Measurements from ENCODE around the gene CDO1. TPM values are rescaled to one million over a fixed set of nuclear protein-coding genes. Genes with fewer than 3 reads are reported as not detected.
A peak's percentile ranks its signal among the peaks of the same experiment; 100 is the strongest.
"Not testable (repeated sequence)": the region's sequence is repeated elsewhere in the genome, so short reads cannot be mapped to it uniquely, and the experiment has no call there.

CDO1 gene
- polyA plus RNA-seq, 4 donors: 19.2 to 26.7 (median 24.5) TPM

GRCh38 chr5:115831163-115831768 is 14.8 kb upstream of the CDO1 start:
- no peak for DNase-seq (ENCODE audit: low read depth in 4 of 4, low spot score in 2 of 4)

DNA sequence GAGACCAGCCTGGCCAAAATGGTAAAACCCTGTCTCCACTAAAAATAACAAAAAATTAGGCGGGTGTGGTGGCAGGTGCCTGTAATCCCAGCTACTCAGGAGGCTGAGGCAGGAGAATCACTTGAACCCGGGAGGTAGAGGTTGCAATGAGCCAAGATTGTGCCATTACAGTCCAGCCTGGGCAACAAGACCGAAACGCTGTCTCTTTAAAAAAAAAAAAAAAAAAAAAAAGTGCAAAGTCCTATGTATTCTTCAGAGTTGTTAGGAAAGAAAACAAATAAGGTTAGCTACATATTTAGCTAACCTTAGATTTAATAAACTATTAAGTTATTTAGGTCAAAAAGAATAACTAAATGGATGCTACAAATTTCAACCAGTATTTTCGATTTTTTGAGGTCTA is 13.5 kb upstream of the CDO1 start:
- DNase-seq (ENCODE audit: low read depth in 4 of 4, low spot score in 2 of 4): no peak

GRCh38 chr5:115825948-115826347 is 9.5 kb upstream of the CDO1 start:
- DNase-seq (ENCODE audit: low read depth in 4 of 4, low spot score in 2 of 4): no peak

DNA sequence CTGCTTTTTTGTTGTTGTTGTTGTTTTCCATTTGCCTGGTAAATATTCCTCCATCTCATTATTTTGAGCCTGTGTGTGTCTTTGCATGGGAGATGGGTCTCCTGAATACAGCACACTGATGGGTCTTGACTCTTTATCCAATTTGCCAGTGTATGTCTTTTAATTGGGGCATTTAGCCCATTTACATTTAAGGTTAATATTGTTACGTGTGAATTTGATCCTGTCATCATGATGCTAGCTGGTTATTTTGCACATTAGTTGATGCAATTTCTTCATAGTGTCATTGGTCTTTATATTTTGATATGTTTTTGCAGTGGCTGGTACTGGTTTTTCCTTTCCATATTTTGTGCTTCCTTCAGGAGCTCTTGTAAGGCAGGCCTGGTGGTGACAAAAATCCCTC is 8.5 kb upstream of the CDO1 start:
- DNase-seq (ENCODE audit: low read depth in 4 of 4, low spot score in 2 of 4): not testable (repeated sequence)

DNA sequence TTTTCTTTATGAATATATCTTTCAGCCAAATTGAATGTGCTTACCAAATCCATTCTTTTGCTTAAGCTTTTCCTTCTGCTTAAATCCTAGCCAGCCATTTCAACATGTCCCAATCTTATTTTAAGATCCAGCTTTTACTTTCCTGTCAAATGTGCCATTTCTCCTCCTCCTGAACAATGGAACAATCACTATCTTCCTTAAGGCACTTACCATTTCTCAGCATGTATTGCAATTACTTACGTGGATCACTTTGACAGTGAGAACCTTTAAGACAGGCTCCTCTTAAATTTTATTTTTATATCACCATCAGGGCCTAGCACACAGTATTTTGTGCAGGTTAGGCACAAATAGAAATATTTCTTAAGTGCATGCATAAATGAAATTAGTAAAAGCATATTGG is 4.4 kb upstream of the CDO1 start:
- no peak for DNase-seq (ENCODE audit: low read depth in 4 of 4, low spot score in 2 of 4)

- DNase-seq (ENCODE audit: low read depth in 4 of 4, low spot score in 2 of 4): no peak
These were observed 2.4 kb upstream of the CDO1 start for GRCh38 chr5:115818821-115819220.

GRCh38 chr5:115817386-115817785 is 927 bp upstream of the CDO1 start:
- no peak for DNase-seq (ENCODE audit: low read depth in 4 of 4, low spot score in 2 of 4)

- DNase-seq (ENCODE audit: low read depth in 4 of 4, low spot score in 2 of 4): peak in 3 of 4 donors; percentile 15 to 29 (median 20)
These were observed 700 bp downstream of the CDO1 start for GRCh38 chr5:115815693-115816225.

DNA sequence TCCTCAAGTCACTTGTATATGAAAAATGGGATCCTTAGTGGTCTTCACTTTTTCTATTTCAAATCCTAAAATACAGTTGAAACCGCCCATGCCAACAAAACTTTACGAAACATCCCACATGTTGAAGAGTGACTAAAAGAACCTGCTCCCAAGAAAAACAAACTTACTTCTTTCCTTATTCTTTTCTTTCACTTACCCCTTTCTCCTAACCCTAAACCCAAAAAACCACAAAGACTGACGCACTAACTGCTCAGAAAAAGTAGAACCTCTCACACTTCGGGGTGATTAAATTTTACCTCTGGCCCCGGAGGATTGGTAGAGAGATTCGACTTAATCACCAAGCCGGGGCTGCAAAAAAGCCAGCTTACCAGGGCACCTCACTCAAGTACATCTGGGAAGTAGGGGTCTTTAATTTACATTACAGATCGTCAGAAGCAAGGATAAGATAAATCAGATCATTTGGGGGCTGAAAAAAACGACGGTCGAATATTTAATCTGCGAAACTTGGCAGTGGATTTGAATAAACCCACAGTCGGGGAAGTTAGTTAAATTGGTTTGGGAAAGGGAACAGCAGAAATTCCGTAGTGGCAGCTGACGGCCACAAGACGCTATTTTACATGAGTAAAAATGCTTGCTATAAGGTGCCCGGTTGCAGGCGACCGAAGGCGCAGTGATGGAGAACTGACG is 1.3 kb downstream of the CDO1 start:
- peak in 2 of 4 donors; percentile 13 to 18 for DNase-seq (ENCODE audit: low read depth in 4 of 4, low spot score in 2 of 4)

- DNase-seq (ENCODE audit: low read depth in 4 of 4, low spot score in 2 of 4): no peak
These were observed 2.7 kb downstream of the CDO1 start for GRCh38 chr5:115813719-115814118.

GRCh38 chr5:115812372-115812771 is 4.1 kb downstream of the CDO1 start:
- no peak for DNase-seq (ENCODE audit: low read depth in 4 of 4, low spot score in 2 of 4)

DNA sequence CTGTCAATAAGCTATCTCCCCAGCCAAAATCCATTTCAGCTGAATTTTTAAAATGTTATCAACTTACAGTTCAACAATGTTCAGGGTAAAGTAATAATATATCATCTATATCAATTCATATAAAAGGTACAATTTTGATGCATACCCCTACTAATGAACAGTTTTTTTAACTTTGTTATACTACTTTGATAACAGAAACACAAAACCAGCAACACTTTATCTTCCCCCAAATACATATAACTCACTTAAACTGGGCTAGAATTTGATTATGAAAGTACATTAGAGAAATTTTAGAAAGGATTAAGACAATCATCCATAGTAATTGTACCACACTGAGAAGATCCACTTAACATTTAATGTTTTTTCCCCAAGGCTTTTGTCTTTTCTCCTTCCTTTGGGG is 5.1 kb downstream of the CDO1 start:
- no peak for DNase-seq (ENCODE audit: low read depth in 4 of 4, low spot score in 2 of 4)

- DNase-seq (ENCODE audit: low read depth in 4 of 4, low spot score in 2 of 4): no peak
These were observed 5.7 kb downstream of the CDO1 start for GRCh38 chr5:115810761-115811160.

DNA sequence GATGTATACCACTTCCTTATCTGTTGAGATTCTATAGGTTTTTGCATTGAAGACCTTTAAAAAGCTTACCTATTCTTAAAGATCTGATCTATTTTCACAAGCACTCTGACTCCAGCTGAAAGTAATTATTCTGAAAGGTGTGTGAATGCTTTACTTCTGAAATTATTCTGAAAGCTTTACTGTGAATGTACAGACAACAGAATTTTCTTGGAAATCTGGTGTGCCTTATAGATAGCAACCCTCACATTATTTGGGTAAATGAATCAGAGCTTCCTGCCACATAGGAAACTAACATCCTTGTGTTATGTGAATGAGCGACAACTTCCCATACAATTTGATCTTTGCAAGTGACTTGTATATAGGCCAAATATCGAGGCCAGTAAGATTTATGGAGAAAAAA is 6.5 kb downstream of the CDO1 start:
- DNase-seq (ENCODE audit: low read depth in 4 of 4, low spot score in 2 of 4): no peak

DNA sequence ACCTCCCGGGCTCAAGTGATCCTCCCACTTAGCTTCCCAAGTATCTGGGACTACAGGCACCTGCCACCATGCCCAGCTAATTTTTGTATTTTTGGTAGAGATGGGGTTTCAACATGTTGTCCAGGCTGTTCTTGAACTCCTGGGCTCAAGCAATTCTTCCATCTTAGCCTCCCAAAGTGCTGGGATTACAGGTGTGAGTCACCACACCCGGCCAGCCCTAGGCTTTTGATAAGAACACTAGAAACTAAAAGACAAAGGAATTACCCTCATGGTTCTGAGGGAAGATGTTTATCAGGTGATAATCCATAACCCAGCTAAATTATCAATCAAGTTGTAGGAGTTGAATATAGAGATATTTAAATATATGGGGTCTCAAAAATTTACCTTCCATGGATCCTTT is 8.4 kb downstream of the CDO1 start:
- not testable (repeated sequence) for DNase-seq (ENCODE audit: low read depth in 4 of 4, low spot score in 2 of 4)

DNA sequence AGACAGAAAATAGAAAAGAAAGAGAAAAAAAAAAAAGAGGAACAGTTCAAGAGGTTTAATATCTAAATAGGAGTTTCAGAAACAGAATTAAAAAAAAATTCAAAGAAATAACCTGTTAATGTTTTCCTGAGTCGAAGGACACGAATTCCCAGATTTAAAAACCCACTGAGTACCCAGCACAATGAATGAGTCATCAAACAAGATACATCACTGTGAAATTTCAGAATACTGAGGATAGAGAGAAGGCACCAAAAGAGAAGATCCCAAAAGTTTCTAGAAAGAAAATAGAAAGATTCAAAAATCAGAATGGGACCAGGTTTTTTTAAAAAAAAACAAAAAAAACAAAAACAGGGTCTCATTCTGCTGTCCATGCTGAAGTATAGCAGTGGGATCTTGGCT is 8.8 kb downstream of the CDO1 start:
- no peak for DNase-seq (ENCODE audit: low read depth in 4 of 4, low spot score in 2 of 4)

DNA sequence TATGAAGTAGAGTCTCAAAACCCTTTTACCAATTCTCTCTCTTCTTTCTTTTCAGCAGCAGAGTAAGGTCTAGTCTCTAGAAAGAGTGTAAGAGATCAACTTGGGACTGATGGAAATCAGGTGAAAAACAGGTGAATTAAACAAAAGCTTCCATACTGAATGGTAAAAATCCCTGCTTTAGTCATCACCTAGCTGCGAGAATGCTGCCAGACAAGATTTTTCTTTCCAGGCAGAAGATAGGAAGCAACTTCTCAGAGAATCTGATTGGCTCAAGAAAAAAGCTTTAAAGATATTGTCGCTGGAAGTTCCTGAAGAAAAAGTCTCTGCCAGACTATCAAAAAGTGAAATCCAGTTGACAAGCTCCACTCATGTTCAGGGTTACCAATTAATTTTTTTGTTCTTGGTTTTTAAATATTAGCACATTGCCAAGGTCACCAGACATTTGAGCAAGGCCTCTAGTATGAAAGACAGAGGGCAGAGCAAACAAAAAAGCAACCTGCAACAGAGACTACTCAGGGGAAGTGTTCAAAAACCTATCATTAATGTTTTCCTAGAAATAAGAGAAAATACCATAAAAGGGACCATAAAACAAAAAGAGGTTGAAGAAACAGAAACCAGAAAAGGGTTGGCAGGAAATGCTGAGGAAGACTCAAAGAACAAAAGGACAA is 9.3 kb downstream of the CDO1 start:
- no peak for DNase-seq (ENCODE audit: low read depth in 4 of 4, low spot score in 2 of 4)

GRCh38 chr5:115801984-115802383 is 14.5 kb downstream of the CDO1 start:
- DNase-seq (ENCODE audit: low read depth in 4 of 4, low spot score in 2 of 4): no peak

DNA sequence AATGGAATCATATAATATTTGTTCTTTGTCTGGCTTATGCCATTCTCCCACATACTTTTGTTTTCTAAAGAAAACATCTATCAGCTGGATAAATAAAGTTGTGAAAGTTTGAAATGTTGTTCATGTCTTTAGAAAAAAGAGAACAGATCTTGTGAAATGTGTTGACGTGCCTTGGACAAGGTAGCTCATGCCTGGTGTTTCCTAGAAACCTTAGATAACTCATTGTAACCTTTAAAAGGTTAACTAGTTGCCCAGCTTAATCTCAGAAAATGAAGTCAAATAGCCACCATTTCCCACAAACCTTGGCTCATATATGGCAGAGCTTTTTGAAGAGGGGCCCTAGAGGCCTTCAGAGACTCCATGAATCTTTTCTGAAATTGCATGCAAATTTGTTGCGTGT is 15.3 kb downstream of the CDO1 start:
- DNase-seq (ENCODE audit: low read depth in 4 of 4, low spot score in 2 of 4): no peak

GRCh38 chr5:115800108-115800507 is 16.4 kb downstream of the CDO1 start:
- no peak for DNase-seq (ENCODE audit: low read depth in 4 of 4, low spot score in 2 of 4)

GRCh38 chr5:115798252-115798651 is 18.2 kb downstream of the CDO1 start:
- DNase-seq (ENCODE audit: low read depth in 4 of 4, low spot score in 2 of 4): no peak

- no peak for DNase-seq (ENCODE audit: low read depth in 4 of 4, low spot score in 2 of 4)
These were observed 19.8 kb downstream of the CDO1 start for GRCh38 chr5:115796656-115797055.

All from left renal cortex interstitium (tissue), 4 donors.